Neural crest cell (in vitro differentiated cells): Measurements from ENCODE around the gene NT5C. TPM values are rescaled to one million over a fixed set of nuclear protein-coding genes. Genes with fewer than 3 reads are reported as not detected.
"Not testable (repeated sequence)": the region's sequence is repeated elsewhere in the genome, so short reads cannot be mapped to it uniquely, and the experiment has no call there.

Source experiments
- DNase-seq: peaks from one replicate; pipeline ENCODE4 v3.0.0; 2021; ENCODE audit warnings: low read depth, mixed read lengths, low spot score
- H3K27ac Mint-ChIP-seq: one replicate; pipeline ENCODE4 v1.8.0; 2021; ENCODE audit warnings: mild to moderate bottlenecking, mixed read lengths; ENCODE audit not compliant: unreplicated experiment
- H3K27me3 Mint-ChIP-seq: 2 replicates; pipeline ENCODE4 v1.8.0; 2021; ENCODE audit warnings: low read depth, mild to moderate bottlenecking, mixed read lengths
- H3K36me3 Mint-ChIP-seq: 2 replicates; pipeline ENCODE4 v1.8.0; 2021; ENCODE audit warnings: low read depth, mild to moderate bottlenecking, mixed read lengths
- H3K4me1 Mint-ChIP-seq: 2 replicates; pipeline ENCODE4 v1.8.0; 2021; ENCODE audit warnings: mixed read lengths
- H3K4me3 Mint-ChIP-seq: one replicate; pipeline ENCODE4 v1.8.0; 2021; ENCODE audit warnings: mild to moderate bottlenecking, mixed read lengths
- H3K9me3 Mint-ChIP-seq: 2 replicates; pipeline ENCODE4 v1.8.0; 2021; ENCODE audit warnings: mixed read lengths
- CTCF ChIP-seq: fragments of 200-600 bp; sonication (generic); conservative IDR thresholded peaks from 2 replicates; pipeline ENCODE4 v1.5.0; 2021; ENCODE audit warnings: antibody characterized with exemption, mild to moderate bottlenecking
- total RNA-seq: library from RNA; stranded (reverse); gene quantifications from 2 replicates; pipeline ENCODE4 v1.2.1, GENCODE V29; 2021

The NT5C gene
- total RNA-seq, 1 donor from 2014 or later: 70.2 TPM

GRCh38 chr17:75173526-75173925, 42.0 kb upstream of the NT5C start:
- TF ChIP-seq CTCF: no peak
- Mint-ChIP-seq H3K27ac (no peak overlapping the region), H3K4me3 (no peak overlapping the region), H3K4me1 (peaks cover 5% of the 10 kb centered on the region), H3K27me3 (no peaks in the 10 kb centered on the region), H3K9me3 (no peaks in the 10 kb centered on the region), H3K36me3 (peaks cover 16% of the 10 kb centered on the region)
- DNase-seq: no peak

DNA sequence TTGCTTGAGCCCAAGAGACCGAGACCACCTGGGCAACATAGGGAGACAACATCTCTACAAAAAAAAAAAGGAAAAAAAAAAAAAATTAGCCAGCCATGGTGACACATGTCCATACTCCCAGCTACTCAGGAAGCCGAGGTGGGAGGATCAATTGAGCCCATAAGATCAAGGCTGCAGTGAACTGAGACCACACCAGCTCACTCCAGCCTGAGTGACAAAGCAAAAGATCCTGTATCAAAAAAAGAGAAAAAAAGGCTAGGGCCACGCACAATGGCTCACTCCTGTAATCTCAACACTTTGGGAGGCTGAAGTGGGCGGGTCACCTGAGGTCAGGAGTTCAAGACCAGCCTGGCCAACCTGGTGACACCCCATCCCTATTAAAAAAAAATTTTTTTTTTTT, 37.5 kb upstream of the NT5C start:
- Mint-ChIP-seq H3K4me3 (no peak overlapping the region), H3K27ac (no peak overlapping the region), H3K27me3 (no peaks in the 10 kb centered on the region), H3K4me1 (peaks cover 5% of the 10 kb centered on the region), H3K9me3 (no peaks in the 10 kb centered on the region), H3K36me3 (peaks cover 16% of the 10 kb centered on the region)
- no peak for TF ChIP-seq CTCF
- DNase-seq: no peak

DNA sequence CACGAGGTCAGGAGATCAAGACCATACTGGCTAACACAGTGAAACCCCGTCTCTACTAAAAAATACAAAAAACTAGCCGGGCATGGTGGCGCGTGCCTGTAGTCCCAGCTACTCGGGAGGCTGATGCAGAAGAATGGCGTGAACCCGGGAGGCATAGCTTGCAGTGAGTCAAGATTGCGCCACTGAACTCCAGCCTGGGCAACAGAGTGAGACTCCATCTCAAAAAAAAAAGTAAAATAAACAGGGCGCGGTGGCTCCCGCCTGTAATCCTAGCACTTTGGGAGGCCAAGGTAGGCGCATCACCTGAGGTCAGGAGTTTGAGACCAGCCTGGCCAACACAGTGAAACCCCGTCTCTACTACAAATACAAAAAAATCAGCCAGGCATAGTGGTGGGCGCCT, 33.1 kb upstream of the NT5C start:
- DNase-seq, H3K27me3 Mint-ChIP-seq, H3K9me3 Mint-ChIP-seq, H3K27ac Mint-ChIP-seq, H3K4me1 Mint-ChIP-seq, H3K4me3 Mint-ChIP-seq: not testable (repeated sequence)
- H3K36me3 Mint-ChIP-seq: peaks cover 15% of the 10 kb centered on the region

DNA sequence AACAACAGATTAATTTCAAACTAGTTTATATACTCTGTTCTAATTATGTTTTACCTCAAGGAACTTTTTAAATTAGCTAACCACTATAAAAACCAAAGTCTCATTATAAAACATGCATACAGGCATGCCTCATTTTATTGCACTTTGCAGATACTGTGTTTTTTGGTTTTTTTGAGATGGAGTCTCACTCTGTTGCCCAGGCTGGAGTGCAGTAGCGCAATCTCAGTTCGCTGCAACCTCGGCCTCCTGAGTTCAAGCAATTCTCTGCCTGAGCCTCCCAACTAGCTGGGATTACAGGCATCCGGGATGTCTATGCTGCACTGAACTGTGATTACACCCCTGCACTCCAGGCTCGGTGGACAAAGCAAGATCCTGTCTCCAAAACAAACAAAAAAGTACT, 31.5 kb upstream of the NT5C start:
- DNase-seq: no peak
- H3K9me3 Mint-ChIP-seq: no peaks in the 10 kb centered on the region
- no peaks in the 10 kb centered on the region for H3K27me3 Mint-ChIP-seq
- no peak for TF ChIP-seq CTCF
- no peak overlapping the region for H3K4me3 Mint-ChIP-seq
- H3K27ac Mint-ChIP-seq: no peak overlapping the region
- H3K4me1 Mint-ChIP-seq: no peaks in the 10 kb centered on the region
- H3K36me3 Mint-ChIP-seq: peaks cover 19% of the 10 kb centered on the region

DNA sequence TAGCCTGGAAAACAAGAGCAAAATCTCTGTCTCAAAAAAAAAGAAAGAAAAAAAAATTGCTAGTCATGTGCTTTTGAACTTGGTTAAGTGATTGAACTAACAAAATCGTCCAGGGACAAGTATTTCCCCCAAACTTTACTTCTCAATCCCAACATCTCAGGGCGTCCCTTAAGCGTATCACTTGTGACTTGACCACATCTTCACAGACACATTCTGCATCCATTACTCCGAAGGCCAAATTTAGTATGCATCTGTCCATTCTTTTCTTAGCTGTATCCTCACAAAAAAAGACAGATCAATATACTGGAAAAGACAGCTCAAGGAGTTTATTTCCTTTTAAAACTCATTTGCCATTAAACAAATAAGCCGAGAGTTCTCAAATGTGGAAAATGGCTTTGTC, 28.7 kb upstream of the NT5C start:
- DNase-seq: no peak
- peaks cover 3% of the 10 kb centered on the region for H3K27me3 Mint-ChIP-seq

More for the DNA sequence above, 28.7 kb upstream of the NT5C start:
- Mint-ChIP-seq H3K4me3 (no peak overlapping the region), H3K36me3 (peaks cover 17% of the 10 kb centered on the region), H3K27ac (no peak overlapping the region), H3K4me1 (no peaks in the 10 kb centered on the region), H3K9me3 (no peaks in the 10 kb centered on the region)
- TF ChIP-seq CTCF: no peak
